Measurements from ENCODE around the gene SYNGAP1.
A peak's percentile ranks its signal among the peaks of the same experiment; 100 is the strongest.

Gene SYNGAP1

GRCh38 chr6:33380272-33380981 lies 39.4 kb upstream of the SYNGAP1 start:
- TF ChIP-seq CTCF (IDR thresholded peaks at IDR 0.05; ENCODE audit: low read depth, low read length, missing control alignments) = no peak
- DNase-seq (ENCODE audit: extremely low read depth, low read depth) = no peak
- no peak overlapping the region for H3K4me3 ChIP-seq (replicated peaks; ENCODE audit: low read depth, low read length)

- no peak for TF ChIP-seq CTCF (IDR thresholded peaks at IDR 0.05; ENCODE audit: low read depth, low read length, missing control alignments)
- H3K4me3 ChIP-seq (replicated peaks; ENCODE audit: low read depth, low read length) = no peak overlapping the region
- no peak for DNase-seq (ENCODE audit: extremely low read depth, low read depth)
Measured at GRCh38 chr6:33383427-33384185, 36.3 kb upstream of the SYNGAP1 start.

- peak; percentile 49 for TF ChIP-seq CTCF (IDR thresholded peaks at IDR 0.05; ENCODE audit: low read depth, low read length, missing control alignments)
- no peak overlapping the region for H3K4me3 ChIP-seq (replicated peaks; ENCODE audit: low read depth, low read length)
- DNase-seq (ENCODE audit: extremely low read depth, low read depth) = no peak
Measured at GRCh38 chr6:33384581-33385020, 35.3 kb upstream of the SYNGAP1 start.

- TF ChIP-seq CTCF (IDR thresholded peaks at IDR 0.05; ENCODE audit: low read depth, low read length, missing control alignments) = no peak
- H3K4me3 ChIP-seq (replicated peaks; ENCODE audit: low read depth, low read length) = no peak overlapping the region
- DNase-seq (ENCODE audit: extremely low read depth, low read depth) = no peak
Measured at GRCh38 chr6:33390173-33390572, 29.7 kb upstream of the SYNGAP1 start.

GRCh38 chr6:33390767-33391277 lies 29.0 kb upstream of the SYNGAP1 start:
- TF ChIP-seq CTCF (IDR thresholded peaks at IDR 0.05; ENCODE audit: low read depth, low read length, missing control alignments) = no peak
- H3K4me3 ChIP-seq (replicated peaks; ENCODE audit: low read depth, low read length) = 0 out of 2 replicates have a peak overlapping the region, but pooled peaks have one; percentile 4
- DNase-seq (ENCODE audit: extremely low read depth, low read depth) = no peak

- TF ChIP-seq CTCF (IDR thresholded peaks at IDR 0.05; ENCODE audit: low read depth, low read length, missing control alignments) = peak; percentile 94
- peak; percentile 99 for DNase-seq (ENCODE audit: extremely low read depth, low read depth)
- peak within 1 kb of the TSS; percentile 94 for H3K4me3 ChIP-seq (replicated peaks; ENCODE audit: low read depth, low read length)
Measured at GRCh38 chr6:33391278-33391921, 28.5 kb upstream of the SYNGAP1 start, which contains the start of gene KIFC1. Gene KIFC1, plus strand, starts transcription at chr6:33391823. Its CDS starts 163 bp downstream, at chr6:33391986.

All from HFF-Myc (cell line).